Stimulated activated CD4-positive, alpha-beta T cell treated with anti-CD3 and anti-CD28 coated beads, Interleukin-15, amount 100 ng/mL, for 48 hours (primary cell): ENCODE measurements around the gene NKAPL.
"Not testable (repeated sequence)": the region's sequence is repeated elsewhere in the genome, so short reads cannot be mapped to it uniquely, and the experiment has no call there.

Source experiments
- DNase-seq, 2 donors: peaks; one replicate each; pipeline ENCODE4 v3.0.0-alpha.2; 2020; ENCODE audit warnings: low read depth in 2 of 2

The NKAPL gene

GRCh38 chr6:28296520-28297060 is 37.5 kb downstream of the NKAPL start:
- DNase-seq, result no peak

GRCh38 chr6:28303570-28303969 is 44.5 kb downstream of the NKAPL start:
- no peak for DNase-seq

GRCh38 chr6:28306363-28306762 is 47.3 kb downstream of the NKAPL start:
- not testable (repeated sequence) for DNase-seq
